GM12878 (cell line): ENCODE data around the gene NPHS1. TPM values are rescaled to one million over a fixed set of nuclear protein-coding genes. Genes with fewer than 3 reads are reported as not detected.
A peak's percentile ranks its signal among the peaks of the same experiment; 100 is the strongest.

Experiments used
- ATAC-seq: fragments of 200-7000 bp; cut with Tn5 transposase; 3 replicates; pipeline ENCODE4 v1.9.1; 2020; ENCODE audit warnings: mild to moderate bottlenecking, moderate library complexity
- BruUV-seq: library from RNA; stranded (reverse); fragments of 400-500 nt; replicated peaks from 2 replicates; lab custom pipeline; 2021; lab: Mats Ljungman, UMichigan
- CTCF ChIA-PET: fragments of 300-600 bp; sonication (Branson Sonifier 250); formaldehyde crosslinking; extraction: SDS; loops from one replicate; lab custom pipeline; 2021; ENCODE audit warnings: inconsistent platforms; lab: Yijun Ruan, JAX
- POLR2A ChIA-PET: fragments of 350-600 bp; formaldehyde crosslinking; extraction: SDS; loops from one replicate; lab custom pipeline; 2021; ENCODE audit warnings: inconsistent platforms; lab: Charles Lee
- RAD21 ChIA-PET: fragments of 300-600 bp; sonication (Branson Sonifier 250); formaldehyde crosslinking; loops from one replicate; lab custom pipeline; 2023; ENCODE audit warnings: antibody characterized with exemption; ENCODE audit not compliant: unreplicated experiment; lab: Charles Lee
- SMC1A ChIA-PET: fragments of 300-600 bp; sonication (Branson Sonifier 250); formaldehyde crosslinking; loops from one replicate; lab custom pipeline; 2023; ENCODE audit not compliant: unreplicated experiment, uncharacterized antibody; lab: Charles Lee
- DNase-seq: peaks from one replicate; pipeline ENCODE4 v3.0.0-alpha.2; 2011; ENCODE audit warnings: low read depth, low spot score
- FAIRE-seq: peaks from 3 replicates; lab custom pipeline; 2011; peaks lifted over from hg19 to GRCh38; lab: Jason Lieb, UNC
- H2AFZ ChIP-seq: 2 replicates; pipeline ENCODE4 v1.6.0; 2011; ENCODE audit warnings: low read depth, low read length, control low read depth; ENCODE audit not compliant: control insufficient read depth
- H3K27ac ChIP-seq: 2 replicates; pipeline ENCODE4 v1.5.1; 2011; ENCODE audit warnings: control low read depth; ENCODE audit not compliant: control insufficient read depth, insufficient read depth
- H3K27me3 ChIP-seq, 2 experiments: replicated peaks in 1 of 2; 2 replicates each; pipeline versions ENCODE4 v1.6.0 to v1.6.1; 2011; ENCODE audit warnings: low read length in 1 of 2; ENCODE audit not compliant: control insufficient read depth in 2 of 2, insufficient read depth in 2 of 2
- H3K36me3 ChIP-seq, 2 experiments: 2 replicates each; pipeline ENCODE4 v1.5.1; 2011; ENCODE audit warnings: low read length in 1 of 2; ENCODE audit not compliant: control insufficient read depth in 2 of 2, insufficient read depth in 2 of 2
- H3K4me1 ChIP-seq: 2 replicates; pipeline ENCODE4 v1.6.1; 2011; ENCODE audit warnings: mild to moderate bottlenecking, low read length, moderate library complexity, mixed read lengths; ENCODE audit not compliant: control insufficient read depth, insufficient read depth
- H3K4me2 ChIP-seq: 2 replicates; pipeline ENCODE4 v1.6.0; 2011; ENCODE audit warnings: control low read depth; ENCODE audit not compliant: control insufficient read depth, insufficient read depth
- H3K4me3 ChIP-seq: fragments of 200-600 bp; sonication (generic); 2 replicates; pipeline ENCODE4 v1.5.1; 2016
- H3K79me2 ChIP-seq: 2 replicates; pipeline ENCODE4 v1.6.0; 2011; ENCODE audit warnings: low read length; ENCODE audit not compliant: control insufficient read depth, insufficient read depth
- H3K9ac ChIP-seq: 2 replicates; pipeline ENCODE4 v1.8.0; 2011; ENCODE audit warnings: low read length, control low read depth, mixed read lengths; ENCODE audit not compliant: control insufficient read depth, insufficient read depth
- H3K9me3 ChIP-seq: replicated peaks from 3 replicates; pipeline ENCODE4 v1.5.1; 2011; ENCODE audit warnings: mild to moderate bottlenecking, low read length; ENCODE audit not compliant: control insufficient read depth, insufficient read depth
- H4K20me1 ChIP-seq: 2 replicates; pipeline ENCODE4 v1.6.0; 2011; ENCODE audit not compliant: control insufficient read depth, insufficient read depth
- BACH1 ChIP-seq: fragments of 450-650 bp; IDR thresholded peaks from 2 replicates; pipeline ENCODE4 v1.6.1; 2017; ENCODE audit warnings: mild to moderate bottlenecking, borderline replicate concordance
- CEBPB ChIP-seq, 2 experiments: fragments of 150-350 bp in 1 of 2; IDR thresholded peaks; 2 replicates each; pipeline ENCODE4 v1.6.1; 2012 to 2014; ENCODE audit warnings: low read depth in 2 of 2, low read length in 2 of 2, borderline replicate concordance in 1 of 2, inconsistent platforms in 1 of 2
- CREM ChIP-seq: IDR thresholded peaks from 2 replicates; pipeline ENCODE4 v1.6.1; 2014; ENCODE audit warnings: antibody characterized with exemption, low read depth
- DPF2 ChIP-seq: fragments of 450-650 bp; IDR thresholded peaks from 2 replicates; pipeline ENCODE4 v1.6.1; 2017; ENCODE audit warnings: mild to moderate bottlenecking
- EED ChIP-seq: sonication (generic); IDR thresholded peaks from 2 replicates; pipeline ENCODE4 v1.6.1; 2016; ENCODE audit warnings: antibody characterized with exemption, low read depth
- HDGF ChIP-seq: fragments of 450-650 bp; IDR thresholded peaks from 2 replicates; pipeline ENCODE4 v1.6.1; 2016; ENCODE audit warnings: antibody characterized with exemption
- IKZF2 ChIP-seq, 2 experiments: fragments of 450-650 bp; IDR thresholded peaks; 2 replicates each; pipeline ENCODE4 v1.6.1; 2017; ENCODE audit warnings: mild to moderate bottlenecking in 2 of 2, moderate library complexity in 2 of 2
- KAT2A ChIP-seq: conservative IDR thresholded peaks from 2 replicates; pipeline ENCODE4 v1.6.1; 2011; ENCODE audit warnings: low read depth, low read length; ENCODE audit not compliant: control insufficient read depth
- MXI1 ChIP-seq: fragments of 150-350 bp; IDR thresholded peaks from 2 replicates; pipeline ENCODE4 v1.6.1; 2011; ENCODE audit warnings: low read depth, mild to moderate bottlenecking, inconsistent platforms, low read length, improper control_type of control experiment
- NBN ChIP-seq: fragments of 450-650 bp; IDR thresholded peaks from 2 replicates; pipeline ENCODE4 v1.6.1; 2016
- NFYB ChIP-seq: IDR thresholded peaks from 2 replicates; pipeline ENCODE4 v1.6.1; 2011; ENCODE audit warnings: low read depth, mild to moderate bottlenecking, low read length, improper control_type of control experiment, moderate library complexity; ENCODE audit not compliant: insufficient read depth
- PAX5 ChIP-seq: IDR thresholded peaks from 2 replicates; pipeline ENCODE4 v1.6.1; 2011; ENCODE audit warnings: low read depth, low read length, borderline replicate concordance
- PAX8 ChIP-seq: fragments of 450-650 bp; IDR thresholded peaks from 2 replicates; pipeline ENCODE4 v1.6.1; 2017; ENCODE audit warnings: mild to moderate bottlenecking, moderate library complexity
- RAD51 ChIP-seq: fragments of 450-650 bp; IDR thresholded peaks from 2 replicates; pipeline ENCODE4 v1.6.1; 2016; ENCODE audit warnings: moderate library complexity, mild to moderate bottlenecking, inconsistent platforms
- RELB ChIP-seq: fragments of 450-650 bp; IDR thresholded peaks from 2 replicates; pipeline ENCODE4 v1.6.1; 2017; ENCODE audit warnings: low read depth, mild to moderate bottlenecking, moderate library complexity
- REST ChIP-seq: IDR thresholded peaks from 2 replicates; pipeline ENCODE4 v1.6.1; 2012; ENCODE audit warnings: mild to moderate bottlenecking, low read depth, low read length
- SMAD1 ChIP-seq: fragments of 450-650 bp; IDR thresholded peaks from 2 replicates; pipeline ENCODE4 v1.6.1; 2018; ENCODE audit warnings: mild to moderate bottlenecking, low read depth; ENCODE audit not compliant: partially characterized antibody
- ZNF24 ChIP-seq: fragments of 450-650 bp; IDR thresholded peaks from 2 replicates; pipeline ENCODE4 v1.6.1; 2017; ENCODE audit warnings: antibody characterized with exemption, mild to moderate bottlenecking
- WGBS: methylation state at CpG from one replicate; pipeline ENCODE4 v1.1.6; 2016; ENCODE audit warnings: low lambda C conversion rate; ENCODE audit not compliant: insufficient replicate concordance, insufficient coverage; ENCODE audit errors: missing lambda C conversion rate; 5-methylcytosine and 5-hydroxymethylcytosine counted together
- in situ Hi-C: fragments of 300-500 bp; cut with MboI; formaldehyde crosslinking; loops from 9 replicates; pipeline ENCODE4 v1.14.3; 2018; ENCODE audit warnings: mixed read lengths
- intact Hi-C: fragments of 100-400 bp; cut with micrococcal nuclease; formaldehyde crosslinking; loops from one replicate; pipeline ENCODE4 v1.14.2; 2022; ENCODE audit not compliant: unreplicated experiment
- polyA plus RNA-seq, 11 experiments: library from polyadenylated mRNA; depleted of rRNA in 4 of 11; unstranded in 6 of 11; stranded (reverse) in 5 of 11; fragments of >200 nt; fragmentation: Nextera tagmentation in 4 of 11; fragmentation: Illumina TruSeq in 1 of 11; extraction: Ambion mirVana in 4 of 11; extraction: Trizol in 1 of 11; gene quantifications; 1 replicate in 1 of 11; 2 replicates in 10 of 11; pipeline versions ENCODE4 v1.2.1 to v1.2.3, GENCODE V29; 2011 to 2016; ENCODE audit warnings: inconsistent platforms in 2 of 11, missing spikeins in 2 of 11, low read depth in 1 of 11
- total RNA-seq, 4 experiments: library from RNA; depleted of rRNA in 3 of 4; stranded (reverse); fragments of >200 nt in 3 of 4; fragmentation: Illumina TruSeq in 1 of 4; extraction: Trizol in 1 of 4; gene quantifications; 2 replicates each; pipeline versions ENCODE4 v1.2.1 to v1.2.3, GENCODE V29; 2013 to 2021

Gene NPHS1
- total and polyA plus RNA-seq, 10 of the 15 experiments (the other 5 are each of a cell fraction or from before 2014, with no cell fraction given): not detected

DNA sequence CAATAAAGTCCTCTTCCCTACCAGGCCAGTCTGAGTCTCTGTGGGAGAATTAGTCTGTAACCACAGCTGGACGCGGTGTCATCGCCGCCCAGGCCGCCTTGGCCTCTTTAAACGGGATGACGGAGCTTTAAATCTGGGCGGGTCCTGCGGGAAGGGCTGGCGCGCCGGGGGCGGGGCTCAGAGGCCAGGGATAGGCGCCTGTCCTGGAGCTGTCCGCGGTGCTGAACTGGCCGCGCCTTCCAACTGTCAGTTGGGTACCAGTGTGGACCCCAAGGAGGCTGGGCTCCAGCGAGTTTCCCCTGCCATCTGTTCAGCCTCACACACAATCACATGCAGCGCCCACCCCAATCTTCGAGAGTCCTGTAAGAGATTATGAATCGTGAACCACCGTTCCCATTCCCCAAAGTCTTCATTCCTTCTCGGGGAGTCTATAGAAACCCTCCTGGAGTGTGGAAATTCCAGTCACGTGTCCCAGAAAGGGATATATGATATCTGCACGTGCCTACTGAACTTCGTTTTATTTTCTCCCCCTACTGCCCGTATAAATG, 27.5 kb upstream of the NPHS1 start:
- Histone ChIP-seq H3K4me3 (no peak overlapping the region), H3K27me3 (no peaks in the 10 kb centered on the region; a peak in 1 of 4 replicates), H3K79me2 (no peaks in the 10 kb centered on the region), H3K9ac (no peak overlapping the region), H3K9me3 (no peaks in the 10 kb centered on the region), H2AFZ (no peak overlapping the region), H3K4me1 (no peaks in the 10 kb centered on the region), H3K36me3 (no peaks in the 10 kb centered on the region), H3K4me2 (no peak overlapping the region), H4K20me1 (no peaks in the 10 kb centered on the region), H3K27ac (no peak overlapping the region)
- DNase-seq (no peak), FAIRE-seq (peak; percentile 38), ATAC-seq (peak; percentile 92)
- ChIA-PET CTCF (interaction anchor here (1.0 to 9.6 kb wide), 5 partner anchors 9 to 187 kb away, joined by 3 to 145 read pairs (median 5); partner anchors contain the start of gene APLP1), SMC1A (interaction anchor here (1.6 to 6.7 kb wide), 2 partner anchors 51 to 185 kb away, joined by 10 to 90 read pairs; no protein-coding TSS in a partner anchor), POLR2A (interaction anchor here (0.7 kb wide), 1 partner anchor 76 kb away, joined by 3 read pairs; no protein-coding TSS in a partner anchor), RAD21 (interaction anchor here (0.5 to 7.3 kb wide), 4 partner anchors 52 to 185 kb away, joined by 3 to 107 read pairs (median 4); no protein-coding TSS in a partner anchor)
- in situ Hi-C loops: no loop called here
- intact Hi-C loops: loop anchor here (5.0 kb wide), 1 partner anchor 188 kb away; no protein-coding TSS in a partner anchor
- BruUV-seq: no TSS peak
- WGBS: 6% methylated on average over 28 of the region's 28 CpGs
- no peak for TF ChIP-seq CEBPB (IDR thresholded peaks at IDR 0.05; ENCODE audit: borderline replicate concordance in 1 of 2, low read depth in 2 of 2, low read length in 2 of 2)
- TF ChIP-seq PAX8: no peak
- no peak for TF ChIP-seq KAT2A
- TF ChIP-seq EED: no peak
- peak; percentile 99 for TF ChIP-seq REST
- no peak for TF ChIP-seq BACH1
- TF ChIP-seq MXI1: peak; percentile 74
- no peak for TF ChIP-seq ZNF24
- TF ChIP-seq HDGF: no peak
- TF ChIP-seq NBN: no peak
- TF ChIP-seq CREM: no peak
- TF ChIP-seq DPF2: no peak
- TF ChIP-seq SMAD1: no peak
- no peak for TF ChIP-seq RAD51
- TF ChIP-seq IKZF2 (IDR thresholded peaks at IDR 0.05): 0 out of 4 replicates have a peak, but pooled peaks of 1 of the 2 experiments have one; percentile 11
- TF ChIP-seq RELB: no peak
- no peak for TF ChIP-seq PAX5
- TF ChIP-seq NFYB: 0 out of 2 replicates have a peak, but pooled peaks have one; percentile 14
